Adrenal gland (tissue), 12 donors: ENCODE measurements around the gene PSMC3. TPM values are rescaled to one million over a fixed set of nuclear protein-coding genes. Genes with fewer than 3 reads are reported as not detected.

Source experiments
- DNase-seq, 7 donors: peaks; one replicate each; pipeline ENCODE4 v3.0.0-alpha.2; 2019 to 2020
- H3K27ac ChIP-seq, 5 donors: fragments of 200-600 bp; sonication (generic) in 4 of 5; 1 replicate in 3 of 5; 2 replicates in 2 of 5; pipeline versions ENCODE4 v1.5.1 to v1.8.0; 2016 to 2020; ENCODE audit warnings: mild to moderate bottlenecking in 1 of 5
- H3K27me3 ChIP-seq: fragments of 200-600 bp; 2 replicates; pipeline ENCODE4 v1.8.0; 2021
- H3K36me3 ChIP-seq, 2 donors: fragments of 200-600 bp; replicated peaks in 1 of 2; 1 replicate in 1 of 2; 2 replicates in 1 of 2; pipeline versions ENCODE4 v1.5.1 to v1.8.0; 2018 to 2022
- H3K4me1 ChIP-seq, 2 donors: fragments of 200-600 bp; replicated peaks in 1 of 2; 1 replicate in 1 of 2; 2 replicates in 1 of 2; pipeline versions ENCODE4 v1.5.1 to v1.8.0; 2018 to 2021
- H3K4me3 ChIP-seq, 4 donors: fragments of 200-600 bp; sonication (generic) in 3 of 4; one replicate each; pipeline ENCODE4 v1.5.1; 2016 to 2018
- H3K9me3 ChIP-seq, 3 donors: fragments of 200-600 bp; sonication (generic) in 1 of 3; replicated peaks in 1 of 3; 1 replicate in 2 of 3; 2 replicates in 1 of 3; pipeline versions ENCODE4 v1.5.1 to v1.8.0; 2016 to 2021
- POLR2A ChIP-seq, 2 donors: fragments of 450-650 bp; IDR thresholded peaks; one replicate each; pipeline ENCODE4 v1.6.1; 2017; ENCODE audit warnings: antibody characterized with exemption in 2 of 2, mild to moderate bottlenecking in 2 of 2, moderate library complexity in 1 of 2
- WGBS, 4 donors: extraction: QIAGEN DNeasy Blood & Tissue Kit in 2 of 4; methylation state at CpG; one replicate each; pipeline versions ENCODE4 v1.1.5 to v1.1.7; 2013 to 2017; 5-methylcytosine and 5-hydroxymethylcytosine counted together
- intact Hi-C, 2 donors: fragments of 100-400 bp; cut with DNase I; formaldehyde crosslinking; loops; one replicate each; pipeline versions ENCODE4 v1.14.1 to v1.15.0; 2022 to 2023
- microRNA-seq, 3 donors: library from miRNA; unstranded; fragments of <30 nt; microRNA quantifications; one replicate each; pipeline ENCODE4, GENCODE V29; 2017 to 2020
- polyA plus RNA-seq, 3 donors: library from polyadenylated mRNA; stranded (reverse); fragments of 200-250 nt in 2 of 3; fragments of 350-450 nt in 1 of 3; fragmentation: Illumina TruSeq in 1 of 3; extraction: RNeasy Lipid Tissue Mini Kit (QIAGEN cat#74804) in 1 of 3; gene quantifications; one replicate each; pipeline ENCODE4 v1.2.3, GENCODE V29; 2013 to 2014
- small RNA-seq, 2 donors: library from RNA; depleted of rRNA; stranded (forward); fragments of <200 nt; gene quantifications; one replicate each; pipeline ENCODE3, GENCODE V24; 2016
- total RNA-seq, 9 donors: library from RNA; depleted of rRNA in 4 of 9; stranded (reverse); fragments of >200 nt in 4 of 9; fragments of 120-200 nt in 1 of 9; fragmentation: NEBNext Ultra II Directional in 1 of 9; extraction: Animal tissue kit (Norgen Biotek cat#: 25700) in 1 of 9; gene quantifications; one replicate each; pipeline versions ENCODE4 v1.1.0 to v1.2.4, GENCODE V29; 2013 to 2023
- TF ChIP-seq, protein P1 (sequence below), 6 experiments: fragments of 450-650 bp in 4 of 6; fragments of 200-600 bp in 2 of 6; sonication (generic) in 1 of 6; IDR thresholded peaks; 1 replicate in 5 of 6; 2 replicates in 1 of 6; pipeline versions ENCODE4 v1.5.1 to v1.8.0; 2016 to 2021; ENCODE audit warnings: antibody characterized with exemption in 6 of 6, mild to moderate bottlenecking in 2 of 6, moderate library complexity in 1 of 6
- donor health status: healthy with polysubstance abuse.
- donor health status: Bipolar disorder and iron deficiency.
- donor health status: DM: yes; HTN: yes; CAD: no.
- donor health status: DM: no; HTN: no; CAD: no.
- donor health status: DM: no; HTN: no; CAD: no.
- donor health status: DM: yes; HTN: yes; CAD: no.

Gene PSMC3
- total and polyA plus RNA-seq, 12 donors: 85.4 to 291 (median 130) TPM

- H3K4me3 ChIP-seq: no peak overlapping the region
- H3K27ac ChIP-seq: peak overlapping the region in 1 of 5 donors; percentile 58
- peaks cover 0 to 1% of the 10 kb centered on the region in 2 donors for H3K4me1 ChIP-seq
- WGBS, 4 donors: 60 to 76% (median 73%) methylated on average over 2 to 5 of the region's 5 CpGs; no CpG with 5 or more reads in 1 of the 4 donors
- TF ChIP-seq POLR2A (IDR thresholded peaks at IDR 0.05): no peak
- TF ChIP-seq, protein P1, sequence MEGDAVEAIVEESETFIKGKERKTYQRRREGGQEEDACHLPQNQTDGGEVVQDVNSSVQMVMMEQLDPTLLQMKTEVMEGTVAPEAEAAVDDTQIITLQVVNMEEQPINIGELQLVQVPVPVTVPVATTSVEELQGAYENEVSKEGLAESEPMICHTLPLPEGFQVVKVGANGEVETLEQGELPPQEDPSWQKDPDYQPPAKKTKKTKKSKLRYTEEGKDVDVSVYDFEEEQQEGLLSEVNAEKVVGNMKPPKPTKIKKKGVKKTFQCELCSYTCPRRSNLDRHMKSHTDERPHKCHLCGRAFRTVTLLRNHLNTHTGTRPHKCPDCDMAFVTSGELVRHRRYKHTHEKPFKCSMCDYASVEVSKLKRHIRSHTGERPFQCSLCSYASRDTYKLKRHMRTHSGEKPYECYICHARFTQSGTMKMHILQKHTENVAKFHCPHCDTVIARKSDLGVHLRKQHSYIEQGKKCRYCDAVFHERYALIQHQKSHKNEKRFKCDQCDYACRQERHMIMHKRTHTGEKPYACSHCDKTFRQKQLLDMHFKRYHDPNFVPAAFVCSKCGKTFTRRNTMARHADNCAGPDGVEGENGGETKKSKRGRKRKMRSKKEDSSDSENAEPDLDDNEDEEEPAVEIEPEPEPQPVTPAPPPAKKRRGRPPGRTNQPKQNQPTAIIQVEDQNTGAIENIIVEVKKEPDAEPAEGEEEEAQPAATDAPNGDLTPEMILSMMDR (IDR thresholded peaks at IDR 0.05): no peak
- no peak for DNase-seq
- no peaks in the 10 kb centered on the region for H3K27me3 ChIP-seq
- no peaks in the 10 kb centered on the region for H3K36me3 ChIP-seq
- intact Hi-C loops: loop anchor here (5.0 kb wide), 2 partner anchors 38 to 78 kb away; no protein-coding TSS in a partner anchor
- H3K9me3 ChIP-seq: no peaks in the 10 kb centered on the region
These were observed 51.6 kb downstream of the PSMC3 start for GRCh38 chr11:47374720-47375019.

DNA sequence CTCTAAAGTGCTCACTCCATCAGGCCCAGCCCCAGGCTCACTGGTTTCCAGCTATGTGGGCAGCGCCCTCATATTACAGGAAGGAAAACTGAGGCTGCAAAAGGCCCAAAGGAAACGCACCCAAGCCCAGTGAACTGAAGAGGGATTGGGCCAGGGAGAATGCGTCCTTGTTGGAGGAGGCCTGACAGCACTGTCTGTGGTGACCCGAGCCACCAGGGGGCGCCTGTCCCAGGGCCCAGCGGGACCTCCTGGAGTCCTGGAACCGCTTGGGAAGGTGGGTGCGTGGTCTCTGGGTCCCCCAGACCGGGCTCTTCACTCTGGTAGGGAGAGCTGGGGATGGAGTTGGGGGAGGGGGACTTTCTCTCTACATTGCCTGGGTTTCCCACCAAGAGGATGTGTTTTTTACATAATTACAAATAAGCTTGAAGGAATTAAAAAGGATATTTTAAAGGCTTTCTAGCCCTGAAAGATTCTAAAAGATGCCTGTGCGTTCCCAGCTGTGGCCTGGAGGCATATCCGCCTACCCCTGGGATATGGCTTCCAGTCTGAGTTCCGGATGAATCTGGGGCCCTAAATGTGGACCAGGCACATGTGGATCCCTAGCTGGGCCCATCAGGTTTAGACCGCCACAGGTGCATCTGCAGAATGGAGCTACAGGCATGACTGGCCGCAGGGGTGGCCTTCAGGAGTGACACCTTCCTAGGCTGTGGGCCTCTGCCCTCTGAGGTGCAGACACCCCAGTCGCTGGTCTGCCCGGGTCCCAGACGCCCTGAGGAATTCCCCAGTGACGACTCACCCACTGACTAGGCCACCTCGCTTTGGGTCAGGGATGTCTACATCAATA lies 52.1 kb downstream of the PSMC3 start:
- intact Hi-C loops: loop anchor here in 1 of 2 donors (5.0 kb wide), 2 partner anchors 38 to 78 kb away; no protein-coding TSS in a partner anchor
- H3K4me3 ChIP-seq: no peak overlapping the region
- DNase-seq: peak; percentile 81 to 92 (median 88)
- peak overlapping the region in 1 of 5 donors; percentile 58 for H3K27ac ChIP-seq
- no peaks in the 10 kb centered on the region for H3K27me3 ChIP-seq
- no peaks in the 10 kb centered on the region for H3K9me3 ChIP-seq
- H3K4me1 ChIP-seq: peaks cover 3 to 6% of the 10 kb centered on the region in 2 donors
- no peaks in the 10 kb centered on the region for H3K36me3 ChIP-seq
- WGBS, 4 donors: 17 to 36% (median 32%) methylated on average over 6 to 19 of the region's 19 CpGs
- TF ChIP-seq, protein P1 (IDR thresholded peaks at IDR 0.05): peak; percentile 85 to 97 (median 94)
- TF ChIP-seq POLR2A (IDR thresholded peaks at IDR 0.05): no peak

DNA sequence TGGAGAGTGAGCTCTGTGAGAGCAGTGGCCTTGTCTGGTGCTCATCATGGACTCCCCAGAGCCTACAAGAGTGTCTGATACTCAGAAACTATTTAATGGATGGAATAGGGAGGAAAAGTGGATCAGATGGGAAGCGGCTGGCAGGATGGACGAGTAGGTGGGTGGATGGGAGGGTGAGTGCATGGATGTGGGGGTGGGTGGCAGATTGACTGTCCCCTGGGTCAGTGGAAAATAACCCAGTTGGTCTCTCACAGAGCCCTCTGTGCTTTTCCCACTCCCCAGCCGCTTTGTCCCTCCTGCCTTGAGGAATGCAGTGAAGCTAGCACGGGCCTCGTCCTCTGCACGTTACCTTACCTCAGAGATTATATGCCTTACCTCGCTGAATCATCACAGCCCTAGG lies 53.8 kb downstream of the PSMC3 start:
- no peaks in the 10 kb centered on the region for H3K9me3 ChIP-seq
- 71 to 85% (median 78%) methylated on average over 7 of the region's 7 CpGs for WGBS, 4 donors
- no peaks in the 10 kb centered on the region for H3K27me3 ChIP-seq
- no peak overlapping the region for H3K4me3 ChIP-seq
- intact Hi-C loops: loop anchor here in 1 of 2 donors (5.0 kb wide), 2 partner anchors 40 to 80 kb away; no protein-coding TSS in a partner anchor
- no peak overlapping the region for H3K27ac ChIP-seq
- TF ChIP-seq POLR2A (IDR thresholded peaks at IDR 0.05): no peak
- TF ChIP-seq, protein P1 (IDR thresholded peaks at IDR 0.05): no peak
- no peaks in the 10 kb centered on the region for H3K36me3 ChIP-seq
- no peak for DNase-seq
- H3K4me1 ChIP-seq: peaks cover 4 to 7% of the 10 kb centered on the region in 2 donors

- Histone ChIP-seq H3K9me3 (no peaks in the 10 kb centered on the region), H3K27ac (peak overlapping the region in 3 of 5 donors; percentile 11 to 36 (median 21)), H3K4me3 (no peak overlapping the region), H3K36me3 (no peaks in the 10 kb centered on the region), H3K4me1 (peaks cover 4 to 7% of the 10 kb centered on the region in 2 donors), H3K27me3 (no peaks in the 10 kb centered on the region)
- intact Hi-C loops: loop anchor here in 1 of 2 donors (5.0 kb wide), 2 partner anchors 43 to 83 kb away; no protein-coding TSS in a partner anchor
- TF ChIP-seq POLR2A (IDR thresholded peaks at IDR 0.05): no peak
- TF ChIP-seq, protein P1 (IDR thresholded peaks at IDR 0.05): no peak
- WGBS, 4 donors: 45 to 61% (median 59%) methylated on average over 3 of the region's 3 CpGs
- DNase-seq: no peak
These were observed 56.6 kb downstream of the PSMC3 start for GRCh38 chr11:47369676-47370075.

Small RNAs within 50 kb of the gene (microRNA-seq; reads per million reads assigned to microRNA genes)
- gene MIR4487: 0 reads per million in 3 donors

Small RNAs within 50 kb of the gene (small RNA-seq; reads per million reads assigned to genes)
- gene MIR4487: 0 reads per million in 2 donors

Other genes with a start within 250 kb of the PSMC3 start
- gene ARFGAP2, start 249.6 kb downstream of the PSMC3 start, total RNA-seq: 100 to 1,000 TPM in 6 of 9 donors, 10 to 100 TPM in 3; 74.4 to 411 (median 122) TPM
- gene ARFGAP2, start 249.6 kb downstream of the PSMC3 start, polyA plus RNA-seq: 10 to 100 TPM; 72.3 to 92.6 (median 91.1) TPM
- gene PACSIN3, start 240.0 kb downstream of the PSMC3 start, total RNA-seq: 100 to 1,000 TPM in 6 of 9 donors, 10 to 100 TPM in 3; 69.9 to 211 (median 108) TPM
- gene PACSIN3, start 240.0 kb downstream of the PSMC3 start, polyA plus RNA-seq: 10 to 100 TPM; 49.4 to 78.9 (median 73.7) TPM
- 100 to 1,000 TPM in 1 of 9 donors, 10 to 100 TPM in 8; 35.8 to 121 (median 48.4) TPM for gene DDB2, start 211.5 kb downstream of the PSMC3 start, total RNA-seq
- 100 to 1,000 TPM in 1 of 3 donors, 10 to 100 TPM in 2; 48.3 to 128 (median 54.9) TPM for gene DDB2, start 211.5 kb downstream of the PSMC3 start, polyA plus RNA-seq
- 100 to 1,000 TPM in 4 of 9 donors, 10 to 100 TPM in 5; 64.6 to 127 (median 81.8) TPM for gene ACP2, start 177.6 kb downstream of the PSMC3 start, total RNA-seq
- 10 to 100 TPM; 39.8 to 59.7 (median 58.2) TPM for gene ACP2, start 177.6 kb downstream of the PSMC3 start, polyA plus RNA-seq
- 10 to 100 TPM; 23.7 to 76.3 (median 42.6) TPM for gene NR1H3, start 168.4 kb downstream of the PSMC3 start, total RNA-seq
- gene NR1H3, start 168.4 kb downstream of the PSMC3 start, polyA plus RNA-seq: 100 to 1,000 TPM in 1 of 3 donors, 10 to 100 TPM in 2; 15.4 to 246 (median 75.8) TPM
- 10 to 100 TPM; 38.8 to 83.0 (median 51.1) TPM for gene MADD, start 156.3 kb downstream of the PSMC3 start, total RNA-seq
- gene MADD, start 156.3 kb downstream of the PSMC3 start, polyA plus RNA-seq: 10 to 100 TPM; 33.4 to 48.9 (median 45.9) TPM
- 1 to 10 TPM in 8 of 9 donors, under 1 TPM in 1; 0.54 to 4.9 (median 2.0) TPM for gene MYBPC3, start 73.7 kb downstream of the PSMC3 start, total RNA-seq
- gene MYBPC3, start 73.7 kb downstream of the PSMC3 start, polyA plus RNA-seq: 1 to 10 TPM; 1.5 to 5.8 (median 2.9) TPM
- gene SPI1, start 47.9 kb downstream of the PSMC3 start, total RNA-seq: 10 to 100 TPM in 8 of 9 donors, 1 to 10 TPM in 1; 2.7 to 65.6 (median 40.6) TPM
- gene SPI1, start 47.9 kb downstream of the PSMC3 start, polyA plus RNA-seq: 10 to 100 TPM in 2 of 3 donors, 1 to 10 TPM in 1; 7.0 to 79.2 (median 43.0) TPM
- gene SLC39A13, start 17.8 kb downstream of the PSMC3 start, total RNA-seq: 10 to 100 TPM; 29.2 to 92.9 (median 57.7) TPM
- 10 to 100 TPM in 2 of 3 donors, 1 to 10 TPM in 1; 8.2 to 80.5 (median 64.5) TPM for gene SLC39A13, start 17.8 kb downstream of the PSMC3 start, polyA plus RNA-seq
- gene RAPSN, start 22.7 kb upstream of the PSMC3 start, total RNA-seq: 1 to 10 TPM in 7 of 9 donors, under 1 TPM in 2; 0.18 to 5.1 (median 1.9) TPM
- gene RAPSN, start 22.7 kb upstream of the PSMC3 start, polyA plus RNA-seq: 1 to 10 TPM in 2 of 3 donors, under 1 TPM in 1; 0.33 to 4.7 (median 3.9) TPM
- 100 to 1,000 TPM in 6 of 9 donors, 10 to 100 TPM in 3; 77.3 to 128 (median 107) TPM for gene CELF1, start 126.7 kb upstream of the PSMC3 start, total RNA-seq
- 10 to 100 TPM; 28.1 to 79.5 (median 36.3) TPM for gene CELF1, start 126.7 kb upstream of the PSMC3 start, polyA plus RNA-seq
- 100 to 1,000 TPM in 4 of 9 donors, 10 to 100 TPM in 5; 52.1 to 180 (median 84.9) TPM for gene PTPMT1, start 139.2 kb upstream of the PSMC3 start, total RNA-seq
- gene PTPMT1, start 139.2 kb upstream of the PSMC3 start, polyA plus RNA-seq: 100 to 1,000 TPM in 1 of 3 donors, 10 to 100 TPM in 2; 57.2 to 101 (median 86.2) TPM
- gene KBTBD4, start 152.5 kb upstream of the PSMC3 start, total RNA-seq: 10 to 100 TPM; 16.8 to 32.7 (median 27.4) TPM
- gene KBTBD4, start 152.5 kb upstream of the PSMC3 start, polyA plus RNA-seq: 10 to 100 TPM in 1 of 3 donors, 1 to 10 TPM in 2; 8.2 to 23.3 (median 8.4) TPM
- gene NDUFS3, start 152.6 kb upstream of the PSMC3 start, total RNA-seq: 100 to 1,000 TPM in 8 of 9 donors, 10 to 100 TPM in 1; 95.8 to 168 (median 131) TPM
- gene NDUFS3, start 152.6 kb upstream of the PSMC3 start, polyA plus RNA-seq: 100 to 1,000 TPM; 145 to 385 (median 331) TPM
- gene FAM180B, start 160.2 kb upstream of the PSMC3 start, total RNA-seq: under 1 TPM in 1 of 9 donors, not detected in 8; 0.38 TPM
- gene FAM180B, start 160.2 kb upstream of the PSMC3 start, polyA plus RNA-seq: under 1 TPM in 2 of 3 donors, not detected in 1; 0.16 to 0.24 TPM
- 1 to 10 TPM in 8 of 9 donors, under 1 TPM in 1; 0.74 to 6.8 (median 2.5) TPM for gene C1QTNF4, start 168.0 kb upstream of the PSMC3 start, total RNA-seq
- gene C1QTNF4, start 168.0 kb upstream of the PSMC3 start, polyA plus RNA-seq: 1 to 10 TPM in 2 of 3 donors, not detected in 1; 3.3 to 4.3 TPM
- 100 to 1,000 TPM in 3 of 9 donors, 10 to 100 TPM in 6; 49.7 to 176 (median 89.7) TPM for gene MTCH2, start 216.1 kb upstream of the PSMC3 start, total RNA-seq
- gene MTCH2, start 216.1 kb upstream of the PSMC3 start, polyA plus RNA-seq: 10 to 100 TPM; 22.0 to 90.4 (median 31.5) TPM